ENCODE measurements around the gene LMX1A.

DNA sequence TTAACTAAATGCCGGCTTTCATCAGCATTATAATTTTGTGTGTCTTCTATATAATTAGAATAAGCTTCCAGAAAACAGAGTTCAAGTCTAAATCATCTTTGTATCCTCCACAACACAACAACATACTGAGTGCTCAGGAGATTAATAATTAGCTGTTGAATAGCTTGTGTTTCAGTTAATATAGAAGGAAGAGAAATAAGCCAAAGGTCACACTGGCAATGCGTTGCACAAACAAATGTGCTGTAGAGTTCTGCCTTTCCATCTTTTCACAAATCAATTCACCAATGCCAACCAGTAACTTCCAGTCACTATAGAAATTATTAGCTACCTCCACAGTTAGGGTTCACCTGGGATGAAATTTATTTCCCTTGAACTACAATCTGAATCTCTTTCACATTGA, 132.0 kb downstream of the LMX1A start:
- TF ChIP-seq, protein P1, sequence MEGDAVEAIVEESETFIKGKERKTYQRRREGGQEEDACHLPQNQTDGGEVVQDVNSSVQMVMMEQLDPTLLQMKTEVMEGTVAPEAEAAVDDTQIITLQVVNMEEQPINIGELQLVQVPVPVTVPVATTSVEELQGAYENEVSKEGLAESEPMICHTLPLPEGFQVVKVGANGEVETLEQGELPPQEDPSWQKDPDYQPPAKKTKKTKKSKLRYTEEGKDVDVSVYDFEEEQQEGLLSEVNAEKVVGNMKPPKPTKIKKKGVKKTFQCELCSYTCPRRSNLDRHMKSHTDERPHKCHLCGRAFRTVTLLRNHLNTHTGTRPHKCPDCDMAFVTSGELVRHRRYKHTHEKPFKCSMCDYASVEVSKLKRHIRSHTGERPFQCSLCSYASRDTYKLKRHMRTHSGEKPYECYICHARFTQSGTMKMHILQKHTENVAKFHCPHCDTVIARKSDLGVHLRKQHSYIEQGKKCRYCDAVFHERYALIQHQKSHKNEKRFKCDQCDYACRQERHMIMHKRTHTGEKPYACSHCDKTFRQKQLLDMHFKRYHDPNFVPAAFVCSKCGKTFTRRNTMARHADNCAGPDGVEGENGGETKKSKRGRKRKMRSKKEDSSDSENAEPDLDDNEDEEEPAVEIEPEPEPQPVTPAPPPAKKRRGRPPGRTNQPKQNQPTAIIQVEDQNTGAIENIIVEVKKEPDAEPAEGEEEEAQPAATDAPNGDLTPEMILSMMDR (IDR thresholded peaks at IDR 0.05) = no peak
- no peak for TF ChIP-seq MAX (CRISPR knock-in tag; IDR thresholded peaks at IDR 0.05)
- TF ChIP-seq, protein P2, sequence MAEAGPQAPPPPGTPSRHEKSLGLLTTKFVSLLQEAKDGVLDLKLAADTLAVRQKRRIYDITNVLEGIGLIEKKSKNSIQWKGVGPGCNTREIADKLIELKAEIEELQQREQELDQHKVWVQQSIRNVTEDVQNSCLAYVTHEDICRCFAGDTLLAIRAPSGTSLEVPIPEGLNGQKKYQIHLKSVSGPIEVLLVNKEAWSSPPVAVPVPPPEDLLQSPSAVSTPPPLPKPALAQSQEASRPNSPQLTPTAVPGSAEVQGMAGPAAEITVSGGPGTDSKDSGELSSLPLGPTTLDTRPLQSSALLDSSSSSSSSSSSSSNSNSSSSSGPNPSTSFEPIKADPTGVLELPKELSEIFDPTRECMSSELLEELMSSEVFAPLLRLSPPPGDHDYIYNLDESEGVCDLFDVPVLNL (CRISPR knock-in tag; IDR thresholded peaks at IDR 0.05; ENCODE audit: borderline replicate concordance, low read depth) = no peak

Measured in WTC11 (cell line).